ENCODE data around the gene CAMSAP2.

GRCh38 chr1:200901350-200901749, 162.7 kb downstream of the CAMSAP2 start:
- TF ChIP-seq CTCF (IDR thresholded peaks at IDR 0.05 in 2 of 3, conservative IDR thresholded peaks at IDR 0.05 in 1 of 3; ENCODE audit: borderline replicate concordance in 1 of 3, insufficient read depth in 1 of 3, low read depth in 2 of 3, low read length in 2 of 3) (no peak), POLR2A (IDR thresholded peaks at IDR 0.05; ENCODE audit: borderline replicate concordance, extremely low read depth, insufficient read depth, insufficient read length) (no peak), JUND (IDR thresholded peaks at IDR 0.05) (no peak), SP1 (IDR thresholded peaks at IDR 0.05; ENCODE audit: low read depth) (no peak), SRF (IDR thresholded peaks at IDR 0.05; ENCODE audit: low read depth) (no peak)
